Limb (tissue), 2 donors: ENCODE results near the gene LMO2.
"Not testable (repeated sequence)": the region's sequence is repeated elsewhere in the genome, so short reads cannot be mapped to it uniquely, and the experiment has no call there.

ENCODE experiments used
- DNase-seq, 2 donors: peaks; one replicate each; pipeline ENCODE4 v3.0.0-alpha.2; 2016; ENCODE audit errors: extremely low spot score in 2 of 2

Gene LMO2

GRCh38 chr11:33891714-33892327, at the start of gene LMO2:
Gene LMO2 (minus strand): TSS chr11:33892076. CDS start chr11:33869716, 22,360 bp downstream.
- no peak for DNase-seq

DNA sequence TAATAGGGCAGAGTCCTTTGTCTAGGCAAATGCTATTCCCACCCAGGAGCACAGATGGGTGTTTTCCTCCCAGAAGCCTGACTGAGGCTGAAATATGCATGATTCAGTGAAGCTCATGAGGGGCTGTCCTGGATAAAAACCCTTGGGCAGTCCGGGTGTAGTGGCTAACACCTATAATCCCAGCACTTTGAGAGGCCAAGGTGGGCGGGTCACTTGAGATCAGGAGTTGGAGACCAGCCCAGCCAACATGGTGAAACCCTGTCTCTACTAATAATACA, 48.6 kb upstream of the LMO2 start:
- DNase-seq: no peak

GRCh38 chr11:33936725-33937604, 45.1 kb upstream of the LMO2 start:
- no peak for DNase-seq

- DNase-seq: no peak
Measured at GRCh38 chr11:33935461-33936456, 43.9 kb upstream of the LMO2 start.

GRCh38 chr11:33935005-33935404, 43.1 kb upstream of the LMO2 start:
- no peak for DNase-seq

DNA sequence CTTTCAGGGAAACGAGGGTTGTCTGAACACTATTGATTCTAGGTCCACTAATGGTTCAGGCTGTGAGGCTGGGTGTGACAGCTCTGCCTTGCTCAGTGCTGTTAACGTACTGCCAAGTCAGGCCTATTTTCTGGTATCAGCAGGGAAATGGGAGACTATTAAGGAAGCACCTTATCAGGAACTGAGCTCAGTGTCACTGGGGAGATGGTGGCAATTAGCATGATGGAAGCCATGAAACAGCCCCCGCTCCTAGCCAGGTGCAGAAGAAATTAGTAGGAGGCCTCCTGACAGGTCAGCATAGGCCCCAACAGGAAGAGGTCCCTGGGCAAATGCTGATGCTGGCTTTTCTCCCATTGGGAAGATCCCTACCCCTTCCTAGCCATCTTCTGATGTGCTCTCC, 42.6 kb upstream of the LMO2 start:
- DNase-seq: no peak

GRCh38 chr11:33933602-33934001, 41.7 kb upstream of the LMO2 start:
- DNase-seq: no peak

DNA sequence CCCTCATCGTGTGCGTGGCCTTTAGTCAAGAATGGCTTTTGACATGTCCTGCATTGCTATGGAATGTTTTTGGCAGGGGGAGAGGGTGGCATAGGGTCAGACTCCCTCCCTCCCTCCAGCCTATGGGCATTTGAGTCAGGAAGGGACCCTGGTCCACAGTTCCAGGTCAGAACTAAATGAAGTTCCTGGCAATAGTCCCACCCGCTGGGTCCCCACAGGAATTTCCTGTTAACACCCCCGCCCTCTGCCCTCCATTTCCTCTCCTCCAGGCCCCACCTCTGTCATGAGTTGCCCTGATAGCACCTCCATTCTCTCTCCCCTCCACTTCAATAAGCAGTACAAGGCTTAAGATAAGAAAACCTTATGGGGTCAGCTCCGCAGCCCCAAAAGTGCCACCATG, 40.8 kb upstream of the LMO2 start:
- no peak for DNase-seq

- not testable (repeated sequence) for DNase-seq
Measured at GRCh38 chr11:33931739-33932366, 40.0 kb upstream of the LMO2 start.

DNA sequence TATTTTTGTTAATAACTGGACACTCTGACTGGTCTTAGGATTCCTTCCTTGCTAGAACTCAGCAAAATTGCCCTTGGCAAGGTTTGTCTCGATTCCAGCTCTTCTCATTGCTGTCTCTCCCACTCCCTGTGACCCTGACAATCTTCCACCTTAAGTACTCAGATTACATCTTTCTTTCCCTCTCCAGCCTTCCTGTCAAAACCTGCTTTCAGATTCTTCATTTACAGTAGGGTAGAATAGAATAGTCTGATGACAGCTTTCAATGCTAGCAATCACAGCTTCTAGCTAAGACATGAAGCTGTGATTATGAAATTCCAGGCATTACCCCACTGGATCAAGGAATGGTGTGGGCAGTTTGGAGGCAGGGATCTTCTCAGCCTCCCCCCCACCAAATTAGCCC, 39.2 kb upstream of the LMO2 start:
- DNase-seq: no peak

DNA sequence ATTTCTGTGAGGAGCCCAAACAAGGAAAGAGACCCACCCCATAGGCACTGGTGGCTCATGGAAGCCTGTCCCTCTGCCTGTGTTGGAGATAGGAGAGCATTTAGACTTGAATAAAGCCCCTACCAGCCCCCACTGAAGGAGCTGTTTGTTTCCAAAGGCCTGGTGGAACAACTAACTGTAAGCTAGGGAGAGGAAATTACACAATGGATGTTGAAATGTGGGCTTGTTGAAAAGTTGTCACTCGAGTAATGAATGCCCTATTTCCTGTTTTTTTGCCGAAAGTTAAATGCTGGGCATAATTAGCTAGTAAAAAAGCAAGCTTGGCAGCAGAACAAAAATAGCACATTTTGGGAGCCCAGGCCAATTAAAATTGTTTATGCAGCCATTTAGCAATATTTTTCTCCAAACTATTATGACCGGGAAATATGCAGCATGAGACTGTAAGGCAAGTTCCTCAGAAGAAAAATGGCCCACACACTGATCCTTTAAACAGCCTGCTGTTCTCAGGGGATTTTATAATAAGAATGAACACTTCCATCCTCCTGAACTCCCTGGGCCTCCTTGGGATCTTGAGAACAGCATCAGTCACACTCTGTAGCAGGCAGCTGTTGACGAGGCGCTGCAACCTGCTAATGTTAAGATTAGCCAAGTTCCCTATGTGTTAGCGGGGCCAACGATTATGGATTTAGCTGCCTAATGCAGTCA, 38.6 kb upstream of the LMO2 start:
- DNase-seq: no peak

DNA sequence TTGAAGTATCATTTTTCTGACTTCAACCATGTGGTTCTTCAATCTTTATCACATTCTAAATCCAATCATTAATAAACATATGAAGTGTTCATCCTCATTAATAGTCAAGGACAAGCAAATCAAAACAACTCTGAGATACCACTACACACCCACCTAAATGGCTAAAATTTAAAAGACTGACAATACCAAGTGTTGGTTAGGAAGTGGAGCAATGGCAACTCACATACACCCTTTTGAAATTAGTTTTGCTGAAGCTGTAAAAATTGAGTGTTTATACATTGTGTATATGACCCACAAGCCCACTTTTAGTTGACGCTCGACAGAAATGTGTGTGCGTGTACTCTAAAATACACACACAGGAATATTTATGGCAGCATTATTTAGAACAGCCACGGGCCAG, 36.7 kb upstream of the LMO2 start:
- no peak for DNase-seq

DNA sequence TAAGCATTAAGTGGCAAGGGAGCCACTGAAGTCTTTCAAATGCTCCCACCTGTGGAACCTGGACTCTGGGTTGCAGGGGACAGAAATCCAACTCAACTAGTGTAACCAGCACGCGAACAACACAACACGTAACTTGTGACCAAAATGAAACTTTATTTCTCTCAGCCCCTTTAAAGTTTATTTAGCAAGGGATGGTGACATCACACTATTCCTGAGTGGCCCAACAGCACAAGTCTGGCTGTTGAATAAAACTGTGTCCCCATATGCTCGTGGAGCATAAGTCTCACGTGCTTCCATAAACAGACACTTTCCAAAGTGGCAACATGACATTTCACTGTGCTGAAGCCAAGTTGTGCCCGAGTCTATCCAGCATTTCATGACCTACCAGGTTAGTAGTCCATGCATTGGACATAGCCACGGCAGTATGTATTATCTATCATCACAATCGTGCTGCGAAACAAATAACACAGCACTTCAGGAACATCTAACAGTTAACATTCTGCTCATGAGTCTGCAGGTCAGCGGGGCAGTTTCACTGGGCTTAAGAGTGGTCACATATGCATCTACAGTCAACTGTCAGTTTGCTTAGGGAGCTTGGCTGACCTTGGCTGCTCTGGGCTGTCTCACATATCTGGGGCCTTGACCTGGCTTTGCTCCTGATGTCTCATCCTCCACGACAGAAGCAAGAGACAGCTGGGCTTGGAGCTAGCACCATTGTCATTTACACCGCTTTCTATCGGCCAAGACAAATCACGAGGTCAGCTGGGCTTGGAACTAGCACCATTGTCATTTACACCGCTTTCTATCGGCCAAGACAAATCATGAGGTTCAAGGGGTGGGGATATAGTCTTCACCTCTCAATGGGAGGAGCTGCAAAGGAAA, 35.0 kb upstream of the LMO2 start:
- no peak for DNase-seq

DNA sequence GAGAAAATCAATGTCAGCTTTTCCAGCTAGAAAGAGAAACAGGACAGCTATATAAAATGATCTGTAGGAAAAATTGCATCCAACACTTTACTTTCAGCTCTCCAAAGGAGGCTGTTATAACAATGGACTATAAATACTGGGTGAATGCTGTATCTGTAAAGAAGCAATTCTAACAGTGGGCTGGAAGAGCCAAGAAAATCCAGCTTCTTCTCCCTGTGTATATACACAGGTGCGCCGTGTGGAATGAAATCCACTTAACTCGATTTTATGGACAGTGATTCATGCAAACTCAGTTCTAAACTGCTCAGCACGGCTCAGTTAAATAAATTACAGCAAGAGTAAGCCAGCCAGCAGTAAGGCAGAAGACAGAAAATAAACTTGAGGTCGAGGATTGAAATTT, 32.5 kb upstream of the LMO2 start:
- peak in 1 of 2 donors; percentile 27 for DNase-seq

GRCh38 chr11:33923626-33924025, 31.8 kb upstream of the LMO2 start:
- DNase-seq: no peak

DNA sequence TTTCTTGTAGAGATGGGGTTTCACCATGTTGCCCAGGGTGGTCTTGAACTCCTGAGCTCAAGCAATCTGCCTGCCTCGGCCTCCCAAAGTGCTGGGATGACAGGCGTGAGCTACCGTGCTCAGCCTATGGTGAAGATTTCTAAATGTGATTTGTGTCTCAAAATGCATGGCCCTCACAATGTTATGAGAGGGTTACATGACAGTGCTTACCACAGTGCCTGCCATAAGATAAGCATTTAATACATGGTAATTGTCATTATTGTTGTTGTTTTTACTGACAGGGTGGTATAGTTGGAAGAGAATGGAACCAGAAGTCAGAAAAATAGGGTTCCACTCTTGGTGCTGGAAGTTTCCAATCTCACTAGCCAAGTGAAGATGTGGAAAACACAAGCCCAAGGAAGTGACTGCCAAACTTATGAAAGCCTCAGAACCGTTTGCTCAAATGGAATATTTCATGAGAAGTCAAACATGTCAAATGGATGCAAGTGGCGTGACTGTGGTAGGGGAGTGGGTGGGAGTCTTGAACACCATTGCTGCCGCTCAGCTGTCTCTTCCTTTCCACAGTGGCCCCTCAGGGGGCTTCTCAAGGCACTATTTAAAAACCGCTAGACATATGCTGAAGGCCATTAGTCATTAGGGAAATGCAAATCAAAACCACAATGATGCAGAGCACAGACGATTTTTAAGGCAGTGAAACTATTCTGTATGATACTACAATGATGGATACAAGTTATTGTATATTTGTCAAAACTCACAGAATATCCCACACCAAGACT, 29.1 kb upstream of the LMO2 start:
- no peak for DNase-seq

GRCh38 chr11:33919645-33920044, 27.8 kb upstream of the LMO2 start:
- no peak for DNase-seq

GRCh38 chr11:33917402-33917801, 25.5 kb upstream of the LMO2 start:
- not testable (repeated sequence) for DNase-seq

DNA sequence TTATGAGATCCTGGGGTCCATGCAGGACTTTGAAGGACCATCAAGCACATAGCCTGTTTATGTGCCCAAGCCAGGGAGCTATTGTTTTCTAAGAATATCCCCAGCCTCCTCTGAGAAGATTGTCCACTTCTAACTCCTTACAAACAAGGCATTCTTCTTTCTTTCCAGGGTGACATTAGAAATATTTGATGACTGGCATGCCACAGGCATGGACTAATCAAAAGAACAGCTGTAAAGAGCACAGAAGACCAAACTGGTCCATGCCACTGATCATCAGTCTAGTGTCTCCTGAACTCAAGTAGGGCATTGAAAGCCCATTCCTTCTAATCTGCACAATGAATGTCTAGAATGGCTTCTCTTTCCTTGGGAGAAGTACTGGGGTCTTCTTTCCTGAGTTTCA, 24.9 kb upstream of the LMO2 start:
- DNase-seq: no peak
